HG03457 (cell line): Measurements from ENCODE around the gene ZNF70.
"Not testable (repeated sequence)": the region's sequence is repeated elsewhere in the genome, so short reads cannot be mapped to it uniquely, and the experiment has no call there.

Source experiments
- ATAC-seq: cut with Tn5 transposase; IDR thresholded peaks from one replicate; pipeline ENCODE4 v1.9.1; 2021; ENCODE audit warnings: moderate number of reproducible peaks; ENCODE audit not compliant: unreplicated experiment

The ZNF70 gene

GRCh38 chr22:23760056-23760455, 9.1 kb upstream of the ZNF70 start:
- no peak for ATAC-seq

GRCh38 chr22:23759566-23759965, 8.7 kb upstream of the ZNF70 start:
- no peak for ATAC-seq

GRCh38 chr22:23756891-23757290, 6.0 kb upstream of the ZNF70 start:
- no peak for ATAC-seq

GRCh38 chr22:23755711-23756110, 4.8 kb upstream of the ZNF70 start:
- no peak for ATAC-seq

GRCh38 chr22:23754980-23755636, 4.2 kb upstream of the ZNF70 start:
- ATAC-seq: no peak

- ATAC-seq: no peak
Observed at GRCh38 chr22:23754220-23754919, 3.5 kb upstream of the ZNF70 start, which contains the start of gene VPREB3. Gene VPREB3, minus strand, starts transcription at chr22:23754425. Its CDS starts 62 bp downstream, at chr22:23754363.

GRCh38 chr22:23753385-23753784, 2.5 kb upstream of the ZNF70 start:
- ATAC-seq: no peak

- no peak for ATAC-seq
Observed at GRCh38 chr22:23752750-23753149, 1.8 kb upstream of the ZNF70 start.

- ATAC-seq: no peak
Observed at GRCh38 chr22:23752090-23752691, 1.3 kb upstream of the ZNF70 start.

GRCh38 chr22:23751441-23751996, 607 bp upstream of the ZNF70 start:
- ATAC-seq: no peak

- ATAC-seq: no peak
Observed at GRCh38 chr22:23750367-23750713, 572 bp downstream of the ZNF70 start.

- ATAC-seq: no peak
Observed at GRCh38 chr22:23749841-23750301, 1.0 kb downstream of the ZNF70 start.

GRCh38 chr22:23745791-23746190, 5.1 kb downstream of the ZNF70 start:
- no peak for ATAC-seq

GRCh38 chr22:23744485-23744884, 6.4 kb downstream of the ZNF70 start:
- no peak for ATAC-seq

- no peak for ATAC-seq
Observed at GRCh38 chr22:23744001-23744400, 6.9 kb downstream of the ZNF70 start.

GRCh38 chr22:23743303-23743705, 7.6 kb downstream of the ZNF70 start:
- no peak for ATAC-seq

GRCh38 chr22:23742505-23743264, 8.2 kb downstream of the ZNF70 start:
- ATAC-seq: no peak

- no peak for ATAC-seq
Observed at GRCh38 chr22:23737696-23738095, 13.2 kb downstream of the ZNF70 start.

- ATAC-seq: not testable (repeated sequence)
Observed at GRCh38 chr22:23728108-23728507, 22.8 kb downstream of the ZNF70 start.

GRCh38 chr22:23722724-23723123, 28.2 kb downstream of the ZNF70 start:
- no peak for ATAC-seq

GRCh38 chr22:23722160-23722559, 28.8 kb downstream of the ZNF70 start:
- ATAC-seq: no peak
